Adrenal gland (tissue), 12 donors: Measurements from ENCODE around the gene PCDHGA11. TPM values are rescaled to one million over a fixed set of nuclear protein-coding genes. Genes with fewer than 3 reads are reported as not detected.

Source experiments
- DNase-seq, 7 donors: peaks; one replicate each; pipeline ENCODE4 v3.0.0-alpha.2; 2019 to 2020
- H3K27ac ChIP-seq, 5 donors: fragments of 200-600 bp; sonication (generic) in 4 of 5; 1 replicate in 3 of 5; 2 replicates in 2 of 5; pipeline versions ENCODE4 v1.5.1 to v1.8.0; 2016 to 2020; ENCODE audit warnings: mild to moderate bottlenecking in 1 of 5
- H3K27me3 ChIP-seq: fragments of 200-600 bp; 2 replicates; pipeline ENCODE4 v1.8.0; 2021
- H3K36me3 ChIP-seq, 2 donors: fragments of 200-600 bp; replicated peaks in 1 of 2; 1 replicate in 1 of 2; 2 replicates in 1 of 2; pipeline versions ENCODE4 v1.5.1 to v1.8.0; 2018 to 2022
- H3K4me1 ChIP-seq, 2 donors: fragments of 200-600 bp; replicated peaks in 1 of 2; 1 replicate in 1 of 2; 2 replicates in 1 of 2; pipeline versions ENCODE4 v1.5.1 to v1.8.0; 2018 to 2021
- H3K4me3 ChIP-seq, 4 donors: fragments of 200-600 bp; sonication (generic) in 3 of 4; one replicate each; pipeline ENCODE4 v1.5.1; 2016 to 2018
- H3K9me3 ChIP-seq, 3 donors: fragments of 200-600 bp; sonication (generic) in 1 of 3; replicated peaks in 1 of 3; 1 replicate in 2 of 3; 2 replicates in 1 of 3; pipeline versions ENCODE4 v1.5.1 to v1.8.0; 2016 to 2021
- CTCF ChIP-seq, 6 experiments: fragments of 450-650 bp in 4 of 6; fragments of 200-600 bp in 2 of 6; sonication (generic) in 1 of 6; IDR thresholded peaks; 1 replicate in 5 of 6; 2 replicates in 1 of 6; pipeline versions ENCODE4 v1.5.1 to v1.8.0; 2016 to 2021; ENCODE audit warnings: antibody characterized with exemption in 6 of 6, mild to moderate bottlenecking in 2 of 6, moderate library complexity in 1 of 6
- POLR2A ChIP-seq, 2 donors: fragments of 450-650 bp; IDR thresholded peaks; one replicate each; pipeline ENCODE4 v1.6.1; 2017; ENCODE audit warnings: antibody characterized with exemption in 2 of 2, mild to moderate bottlenecking in 2 of 2, moderate library complexity in 1 of 2
- WGBS, 4 donors: extraction: QIAGEN DNeasy Blood & Tissue Kit in 2 of 4; methylation state at CpG; one replicate each; pipeline versions ENCODE4 v1.1.5 to v1.1.7; 2013 to 2017; 5-methylcytosine and 5-hydroxymethylcytosine counted together
- intact Hi-C, 2 donors: fragments of 100-400 bp; cut with DNase I; formaldehyde crosslinking; loops; one replicate each; pipeline versions ENCODE4 v1.14.1 to v1.15.0; 2022 to 2023
- polyA plus RNA-seq, 3 donors: library from polyadenylated mRNA; stranded (reverse); fragments of 200-250 nt in 2 of 3; fragments of 350-450 nt in 1 of 3; fragmentation: Illumina TruSeq in 1 of 3; extraction: RNeasy Lipid Tissue Mini Kit (QIAGEN cat#74804) in 1 of 3; gene quantifications; one replicate each; pipeline ENCODE4 v1.2.3, GENCODE V29; 2013 to 2014
- total RNA-seq, 9 donors: library from RNA; depleted of rRNA in 4 of 9; stranded (reverse); fragments of >200 nt in 4 of 9; fragments of 120-200 nt in 1 of 9; fragmentation: NEBNext Ultra II Directional in 1 of 9; extraction: Animal tissue kit (Norgen Biotek cat#: 25700) in 1 of 9; gene quantifications; one replicate each; pipeline versions ENCODE4 v1.1.0 to v1.2.4, GENCODE V29; 2013 to 2023
- donor health status: healthy with polysubstance abuse.
- donor health status: Bipolar disorder and iron deficiency.
- donor health status: DM: yes; HTN: yes; CAD: no.
- donor health status: DM: no; HTN: no; CAD: no.
- donor health status: DM: no; HTN: no; CAD: no.
- donor health status: DM: yes; HTN: yes; CAD: no.

The PCDHGA11 gene
- total and polyA plus RNA-seq, 12 donors = 0.44 to 4.9 (median 2.7) TPM

DNA sequence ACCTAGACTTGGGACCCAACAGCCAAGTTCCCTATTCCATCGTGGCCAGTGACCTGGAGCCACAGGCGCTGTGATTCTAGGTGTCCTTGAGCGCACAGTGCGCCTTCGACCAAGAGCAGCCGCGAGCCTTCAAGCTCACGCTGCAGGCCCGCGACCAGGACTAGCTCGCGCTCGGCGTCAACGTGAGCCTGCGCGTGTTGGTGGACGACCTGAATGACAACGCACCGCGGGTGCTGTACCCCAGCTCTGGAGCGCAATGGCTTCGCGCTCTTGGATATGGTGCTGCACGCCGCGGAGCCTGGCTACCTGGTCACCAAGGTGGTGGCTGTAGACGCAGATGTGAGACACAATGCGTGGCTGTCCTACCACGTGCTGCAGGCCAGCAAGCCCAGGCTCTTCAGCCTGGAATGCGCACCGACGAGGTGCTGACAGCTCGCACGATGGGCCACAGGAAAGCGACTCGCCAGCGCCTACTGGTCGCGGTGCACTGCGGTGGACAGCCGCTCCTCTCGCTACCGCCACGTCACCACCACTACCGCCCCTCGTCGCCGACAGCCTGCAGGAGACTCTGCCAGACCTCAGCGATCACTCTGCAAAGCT lies 20.8 kb downstream of the PCDHGA11 start:
- WGBS, 4 donors = 45 to 63% (median 55%) methylated on average over 26 to 50 of the region's 50 CpGs
- TF ChIP-seq POLR2A (IDR thresholded peaks at IDR 0.05) (no peak), CTCF (IDR thresholded peaks at IDR 0.05) (no peak)
- intact Hi-C loops = no loop called here
- Histone ChIP-seq H3K36me3 (no peaks in the 10 kb centered on the region), H3K4me1 (peaks cover 0 to 14% of the 10 kb centered on the region in 2 donors), H3K27me3 (no peaks in the 10 kb centered on the region), H3K4me3 (no peak overlapping the region), H3K27ac (no peak overlapping the region), H3K9me3 (no peaks in the 10 kb centered on the region)
- no peak for DNase-seq

DNA sequence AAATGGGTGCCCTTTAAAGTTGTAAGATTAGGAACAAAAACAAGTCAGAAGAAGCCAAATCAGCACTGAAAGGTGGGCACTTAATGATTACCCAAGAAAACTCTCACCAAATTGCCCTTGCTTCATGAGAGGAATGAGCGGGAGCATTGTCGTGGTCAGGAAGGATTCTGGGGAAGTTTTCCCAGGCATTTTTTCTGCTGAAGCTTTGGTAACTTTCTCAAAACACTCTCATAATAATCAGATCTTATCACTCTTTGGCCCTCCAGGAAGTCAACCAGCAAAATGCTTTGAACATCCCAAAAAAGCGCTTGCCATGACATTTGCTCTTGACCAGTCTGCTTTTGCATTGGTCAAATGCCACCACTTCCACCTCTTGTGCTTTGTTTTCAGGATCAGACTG lies 44.5 kb downstream of the PCDHGA11 start:
- Histone ChIP-seq H3K36me3 (no peaks in the 10 kb centered on the region), H3K4me1 (no peaks in the 10 kb centered on the region), H3K9me3 (no peaks in the 10 kb centered on the region), H3K27ac (no peak overlapping the region), H3K4me3 (no peak overlapping the region), H3K27me3 (no peaks in the 10 kb centered on the region)
- intact Hi-C loops = no loop called here
- 93 to 99% (median 97%) methylated on average over 3 of the region's 3 CpGs for WGBS, 4 donors
- no peak for DNase-seq
- TF ChIP-seq CTCF (IDR thresholded peaks at IDR 0.05) (no peak), POLR2A (IDR thresholded peaks at IDR 0.05) (no peak)

Other genes starting within 250 kb of the PCDHGA11 start
Only the 30 nearest of the 37 such genes appear.
- 1 to 10 TPM in 7 of 9 donors, under 1 TPM in 2; 0.50 to 3.4 (median 1.5) TPM for gene PCDHB12, start 212.3 kb upstream of the PCDHGA11 start, total RNA-seq
- under 1 TPM; 0.40 to 0.97 (median 0.47) TPM for gene PCDHB12, start 212.3 kb upstream of the PCDHGA11 start, polyA plus RNA-seq
- 1 to 10 TPM in 8 of 9 donors, under 1 TPM in 1; 0.72 to 7.2 (median 5.9) TPM for gene PCDHB13, start 207.1 kb upstream of the PCDHGA11 start, total RNA-seq
- gene PCDHB13, start 207.1 kb upstream of the PCDHGA11 start, polyA plus RNA-seq = 1 to 10 TPM; 1.3 to 5.4 (median 1.3) TPM
- gene PCDHB14, start 197.7 kb upstream of the PCDHGA11 start, total RNA-seq = 1 to 10 TPM; 1.7 to 7.7 (median 3.7) TPM
- 1 to 10 TPM; 1.9 to 4.1 (median 2.2) TPM for gene PCDHB14, start 197.7 kb upstream of the PCDHGA11 start, polyA plus RNA-seq
- 1 to 10 TPM in 7 of 9 donors, under 1 TPM in 2; 0.95 to 3.2 (median 1.4) TPM for gene PCDHB15, start 175.7 kb upstream of the PCDHGA11 start, total RNA-seq
- 1 to 10 TPM; 1.2 to 2.2 (median 1.4) TPM for gene PCDHB15, start 175.7 kb upstream of the PCDHGA11 start, polyA plus RNA-seq
- gene SLC25A2, start 117.0 kb upstream of the PCDHGA11 start, total RNA-seq = 1 to 10 TPM in 1 of 9 donors, under 1 TPM in 4, not detected in 4; 0.43 to 1.5 (median 0.53) TPM
- under 1 TPM in 2 of 3 donors, not detected in 1; 0.07 to 0.72 TPM for gene SLC25A2, start 117.0 kb upstream of the PCDHGA11 start, polyA plus RNA-seq
- 100 to 1,000 TPM in 1 of 9 donors, 10 to 100 TPM in 8; 38.0 to 111 (median 70.9) TPM for gene TAF7, start 100.3 kb upstream of the PCDHGA11 start, total RNA-seq
- gene TAF7, start 100.3 kb upstream of the PCDHGA11 start, polyA plus RNA-seq = 100 to 1,000 TPM in 1 of 3 donors, 10 to 100 TPM in 2; 23.9 to 132 (median 29.7) TPM
- gene PCDHGA1, start 90.5 kb upstream of the PCDHGA11 start, total RNA-seq = under 1 TPM; 0.09 to 0.96 (median 0.28) TPM
- gene PCDHGA1, start 90.5 kb upstream of the PCDHGA11 start, polyA plus RNA-seq = under 1 TPM; 0.13 to 0.60 (median 0.32) TPM
- gene PCDHGA2, start 82.3 kb upstream of the PCDHGA11 start, total RNA-seq = 1 to 10 TPM in 8 of 9 donors, under 1 TPM in 1; 0.91 to 6.1 (median 2.6) TPM
- 1 to 10 TPM in 1 of 3 donors, under 1 TPM in 2; 0.27 to 2.1 (median 0.56) TPM for gene PCDHGA2, start 82.3 kb upstream of the PCDHGA11 start, polyA plus RNA-seq
- 1 to 10 TPM; 1.0 to 6.2 (median 3.0) TPM for gene PCDHGA3, start 77.2 kb upstream of the PCDHGA11 start, total RNA-seq
- 1 to 10 TPM in 1 of 3 donors, under 1 TPM in 2; 0.27 to 1.5 (median 0.80) TPM for gene PCDHGA3, start 77.2 kb upstream of the PCDHGA11 start, polyA plus RNA-seq
- gene PCDHGB1, start 71.0 kb upstream of the PCDHGA11 start, total RNA-seq = 10 to 100 TPM in 2 of 9 donors, 1 to 10 TPM in 7; 1.6 to 16.1 (median 3.1) TPM
- gene PCDHGB1, start 71.0 kb upstream of the PCDHGA11 start, polyA plus RNA-seq = 1 to 10 TPM in 1 of 3 donors, under 1 TPM in 2; 0.20 to 2.2 (median 0.88) TPM
- 1 to 10 TPM in 8 of 9 donors, under 1 TPM in 1; 0.97 to 9.5 (median 4.3) TPM for gene PCDHGA4, start 66.0 kb upstream of the PCDHGA11 start, total RNA-seq
- gene PCDHGA4, start 66.0 kb upstream of the PCDHGA11 start, polyA plus RNA-seq = 1 to 10 TPM in 1 of 3 donors, under 1 TPM in 2; 0.20 to 2.4 (median 0.64) TPM
- 1 to 10 TPM; 1.6 to 6.3 (median 3.4) TPM for gene PCDHGB2, start 61.1 kb upstream of the PCDHGA11 start, total RNA-seq
- gene PCDHGB2, start 61.1 kb upstream of the PCDHGA11 start, polyA plus RNA-seq = 1 to 10 TPM in 1 of 3 donors, under 1 TPM in 2; 0.10 to 1.8 (median 0.88) TPM
- gene PCDHGA5, start 56.9 kb upstream of the PCDHGA11 start, total RNA-seq = 1 to 10 TPM in 8 of 9 donors, under 1 TPM in 1; 0.42 to 5.9 (median 2.0) TPM
- under 1 TPM; 0.24 to 0.80 (median 0.79) TPM for gene PCDHGA5, start 56.9 kb upstream of the PCDHGA11 start, polyA plus RNA-seq
- gene PCDHGB3, start 50.8 kb upstream of the PCDHGA11 start, total RNA-seq = 1 to 10 TPM; 1.4 to 7.1 (median 3.1) TPM
- 1 to 10 TPM in 1 of 3 donors, under 1 TPM in 2; 0.03 to 1.0 (median 0.70) TPM for gene PCDHGB3, start 50.8 kb upstream of the PCDHGA11 start, polyA plus RNA-seq
- gene PCDHGA6, start 47.2 kb upstream of the PCDHGA11 start, total RNA-seq = 1 to 10 TPM; 1.8 to 6.6 (median 2.9) TPM
- 1 to 10 TPM in 2 of 3 donors, under 1 TPM in 1; 0.57 to 2.1 (median 1.4) TPM for gene PCDHGA6, start 47.2 kb upstream of the PCDHGA11 start, polyA plus RNA-seq
- gene PCDHGA7, start 38.3 kb upstream of the PCDHGA11 start, total RNA-seq = 1 to 10 TPM in 8 of 9 donors, under 1 TPM in 1; 0.91 to 5.0 (median 1.9) TPM
- 1 to 10 TPM in 1 of 3 donors, under 1 TPM in 2; 0.37 to 1.4 (median 0.59) TPM for gene PCDHGA7, start 38.3 kb upstream of the PCDHGA11 start, polyA plus RNA-seq
- 1 to 10 TPM; 3.3 to 9.1 (median 4.8) TPM for gene PCDHGB4, start 33.4 kb upstream of the PCDHGA11 start, total RNA-seq
- 1 to 10 TPM in 1 of 3 donors, under 1 TPM in 2; 0.27 to 2.2 (median 0.72) TPM for gene PCDHGB4, start 33.4 kb upstream of the PCDHGA11 start, polyA plus RNA-seq
- 1 to 10 TPM in 4 of 9 donors, under 1 TPM in 5; 0.06 to 4.0 (median 0.94) TPM for gene PCDHGA8, start 28.4 kb upstream of the PCDHGA11 start, total RNA-seq
- gene PCDHGA8, start 28.4 kb upstream of the PCDHGA11 start, polyA plus RNA-seq = under 1 TPM; 0.15 to 0.48 (median 0.17) TPM
- 10 to 100 TPM in 5 of 9 donors, 1 to 10 TPM in 4; 5.2 to 15.3 (median 11.7) TPM for gene PCDHGB5, start 23.1 kb upstream of the PCDHGA11 start, total RNA-seq
- gene PCDHGB5, start 23.1 kb upstream of the PCDHGA11 start, polyA plus RNA-seq = 1 to 10 TPM in 2 of 3 donors, under 1 TPM in 1; 0.40 to 4.5 (median 1.2) TPM
- 1 to 10 TPM; 1.5 to 8.6 (median 5.7) TPM for gene PCDHGA9, start 18.3 kb upstream of the PCDHGA11 start, total RNA-seq
- gene PCDHGA9, start 18.3 kb upstream of the PCDHGA11 start, polyA plus RNA-seq = 1 to 10 TPM in 2 of 3 donors, under 1 TPM in 1; 0.17 to 2.9 (median 1.3) TPM
- 10 to 100 TPM in 5 of 9 donors, 1 to 10 TPM in 4; 2.9 to 15.9 (median 11.5) TPM for gene PCDHGB6, start 13.0 kb upstream of the PCDHGA11 start, total RNA-seq
- gene PCDHGB6, start 13.0 kb upstream of the PCDHGA11 start, polyA plus RNA-seq = 1 to 10 TPM in 2 of 3 donors, under 1 TPM in 1; 0.61 to 7.2 (median 1.5) TPM
- 1 to 10 TPM; 4.5 to 9.7 (median 7.7) TPM for gene PCDHGA10, start 8.1 kb upstream of the PCDHGA11 start, total RNA-seq
- gene PCDHGA10, start 8.1 kb upstream of the PCDHGA11 start, polyA plus RNA-seq = 1 to 10 TPM in 2 of 3 donors, under 1 TPM in 1; 0.64 to 2.2 (median 1.5) TPM
- gene PCDHGB7, start 3.4 kb upstream of the PCDHGA11 start, total RNA-seq = 10 to 100 TPM in 8 of 9 donors, 1 to 10 TPM in 1; 3.9 to 28.1 (median 17.9) TPM
- 1 to 10 TPM in 2 of 3 donors, under 1 TPM in 1; 0.88 to 8.2 (median 2.7) TPM for gene PCDHGB7, start 3.4 kb upstream of the PCDHGA11 start, polyA plus RNA-seq
- 10 to 100 TPM in 8 of 9 donors, 1 to 10 TPM in 1; 2.5 to 29.1 (median 13.9) TPM for gene PCDHGA12, start 9.5 kb downstream of the PCDHGA11 start, total RNA-seq
- 1 to 10 TPM in 2 of 3 donors, under 1 TPM in 1; 0.34 to 5.6 (median 3.8) TPM for gene PCDHGA12, start 9.5 kb downstream of the PCDHGA11 start, polyA plus RNA-seq
- 100 to 1,000 TPM in 1 of 9 donors, 10 to 100 TPM in 7, 1 to 10 TPM in 1; 8.7 to 103 (median 76.5) TPM for gene PCDHGC3, start 54.9 kb downstream of the PCDHGA11 start, total RNA-seq
- 100 to 1,000 TPM in 1 of 3 donors, 10 to 100 TPM in 2; 70.4 to 112 (median 90.9) TPM for gene PCDHGC3, start 54.9 kb downstream of the PCDHGA11 start, polyA plus RNA-seq
- 1 to 10 TPM in 8 of 9 donors, under 1 TPM in 1; 0.30 to 6.1 (median 1.8) TPM for gene PCDHGC4, start 64.0 kb downstream of the PCDHGA11 start, total RNA-seq
- 1 to 10 TPM in 1 of 3 donors, under 1 TPM in 2; 0.03 to 1.0 (median 0.53) TPM for gene PCDHGC4, start 64.0 kb downstream of the PCDHGA11 start, polyA plus RNA-seq
- 1 to 10 TPM in 7 of 9 donors, under 1 TPM in 2; 0.61 to 5.2 (median 3.0) TPM for gene PCDHGC5, start 68.0 kb downstream of the PCDHGA11 start, total RNA-seq
- 1 to 10 TPM in 1 of 3 donors, under 1 TPM in 2; 0.10 to 1.1 (median 0.33) TPM for gene PCDHGC5, start 68.0 kb downstream of the PCDHGA11 start, polyA plus RNA-seq
- gene DIAPH1, start 197.9 kb downstream of the PCDHGA11 start, total RNA-seq = 10 to 100 TPM; 17.8 to 91.2 (median 54.0) TPM
- 10 to 100 TPM; 30.4 to 35.3 (median 35.0) TPM for gene DIAPH1, start 197.9 kb downstream of the PCDHGA11 start, polyA plus RNA-seq
- gene HDAC3, start 215.8 kb downstream of the PCDHGA11 start, total RNA-seq = 100 to 1,000 TPM in 1 of 9 donors, 10 to 100 TPM in 8; 53.1 to 101 (median 79.7) TPM
- 10 to 100 TPM; 68.7 to 92.3 (median 84.9) TPM for gene HDAC3, start 215.8 kb downstream of the PCDHGA11 start, polyA plus RNA-seq
- gene RELL2, start 215.9 kb downstream of the PCDHGA11 start, total RNA-seq = 10 to 100 TPM in 2 of 9 donors, 1 to 10 TPM in 7; 4.8 to 13.2 (median 6.2) TPM
- gene RELL2, start 215.9 kb downstream of the PCDHGA11 start, polyA plus RNA-seq = 10 to 100 TPM in 2 of 3 donors, 1 to 10 TPM in 1; 2.3 to 37.6 (median 17.4) TPM